GM04504 (cell line): Measurements from ENCODE around the gene N4BP2L2.

ENCODE experiments used
- DNase-seq: peaks from one replicate; pipeline ENCODE4 v3.0.0-alpha.2; 2012; ENCODE audit warnings: low read depth

N4BP2L2 gene

GRCh38 chr13:32468502-32469142 lies 70.0 kb downstream of the N4BP2L2 start:
- DNase-seq: no peak

GRCh38 chr13:32456591-32456990 lies 82.0 kb downstream of the N4BP2L2 start:
- DNase-seq: no peak

- no peak for DNase-seq
Observed at GRCh38 chr13:32455594-32455903, 83.0 kb downstream of the N4BP2L2 start.

DNA sequence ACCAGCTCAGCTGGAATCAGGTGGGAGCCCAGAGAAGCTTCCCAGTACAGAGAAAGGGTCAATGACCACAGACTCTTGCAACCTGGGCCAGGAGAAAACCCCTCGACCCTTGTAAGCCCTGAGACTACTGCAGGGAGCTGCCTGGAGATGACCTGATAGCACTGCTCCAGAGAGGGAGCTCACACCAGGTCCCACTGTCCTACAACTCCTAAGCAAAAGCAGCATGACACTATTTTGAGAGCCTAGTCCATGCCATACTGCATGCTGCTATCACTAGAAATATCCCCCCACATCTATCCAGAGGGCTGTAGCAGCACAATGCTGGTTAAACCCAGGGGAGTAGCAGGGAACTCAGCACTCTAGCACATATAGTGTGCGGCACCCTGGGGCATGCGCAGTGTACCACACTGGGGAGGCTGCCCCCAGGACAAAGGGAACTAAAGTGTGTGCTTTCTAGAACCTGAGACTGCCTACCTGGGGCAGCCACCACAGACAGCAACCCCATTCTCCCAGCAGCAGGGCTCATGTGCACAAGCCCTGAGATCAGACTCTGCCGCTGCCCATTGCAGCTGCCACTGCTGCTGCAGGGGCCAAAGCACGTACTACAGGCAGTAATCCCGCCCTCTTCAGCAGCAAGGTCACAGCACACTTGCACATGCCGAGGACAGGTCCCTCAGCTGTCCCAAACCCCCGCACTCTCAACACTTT lies 83.6 kb downstream of the N4BP2L2 start:
- no peak for DNase-seq

DNA sequence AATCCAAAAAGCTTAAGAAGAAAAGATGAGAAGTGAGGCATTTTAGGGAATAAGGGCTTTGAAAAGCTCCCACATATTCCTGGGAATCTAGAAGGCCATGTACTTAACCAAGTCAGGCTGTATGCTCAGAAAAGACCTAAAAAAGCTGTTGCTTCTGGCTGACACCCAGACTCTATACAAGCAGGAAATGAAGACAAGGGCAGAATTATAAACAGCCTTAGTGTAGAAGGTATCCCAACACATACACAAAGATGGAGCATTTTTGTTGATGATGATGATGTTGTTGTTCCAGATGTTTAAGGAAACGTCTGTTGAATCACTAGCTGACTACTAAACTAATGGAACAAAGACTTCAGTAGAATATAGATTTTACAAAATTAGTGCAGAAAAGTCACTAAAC lies 84.6 kb downstream of the N4BP2L2 start:
- no peak for DNase-seq

- DNase-seq: no peak
Observed at GRCh38 chr13:32448972-32449371, 89.6 kb downstream of the N4BP2L2 start.

- DNase-seq: no peak
Observed at GRCh38 chr13:32447894-32448623, 90.5 kb downstream of the N4BP2L2 start.

GRCh38 chr13:32446773-32447465 lies 91.7 kb downstream of the N4BP2L2 start:
- no peak for DNase-seq

- DNase-seq: no peak
Observed at GRCh38 chr13:32446220-32446619, 92.4 kb downstream of the N4BP2L2 start.

GRCh38 chr13:32445461-32445860 lies 93.1 kb downstream of the N4BP2L2 start:
- no peak for DNase-seq

DNA sequence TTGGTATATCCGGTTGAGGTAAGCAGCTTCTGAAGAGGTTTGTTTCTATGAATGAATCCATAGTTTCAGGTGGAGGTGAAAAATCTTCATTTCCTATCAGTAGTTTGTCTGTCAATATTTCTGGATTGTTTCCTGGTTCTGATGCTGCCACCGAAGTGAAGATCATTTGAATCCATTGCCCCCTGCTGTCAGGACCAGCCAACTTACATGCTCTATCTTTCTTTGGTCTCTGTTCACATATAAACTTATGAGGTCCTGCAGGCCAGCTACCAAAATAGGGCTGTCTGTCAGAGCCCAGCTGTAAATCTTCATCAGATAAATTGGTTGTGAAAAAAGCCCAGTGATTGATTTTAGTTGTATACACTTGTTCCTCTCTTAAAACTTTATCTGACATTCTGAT lies 95.5 kb downstream of the N4BP2L2 start:
- DNase-seq: no peak

- no peak for DNase-seq
Observed at GRCh38 chr13:32438871-32439270, 99.7 kb downstream of the N4BP2L2 start.

- no peak for DNase-seq
Observed at GRCh38 chr13:32432856-32433255, 105.7 kb downstream of the N4BP2L2 start.

GRCh38 chr13:32431361-32431760 lies 107.2 kb downstream of the N4BP2L2 start:
- no peak for DNase-seq

DNA sequence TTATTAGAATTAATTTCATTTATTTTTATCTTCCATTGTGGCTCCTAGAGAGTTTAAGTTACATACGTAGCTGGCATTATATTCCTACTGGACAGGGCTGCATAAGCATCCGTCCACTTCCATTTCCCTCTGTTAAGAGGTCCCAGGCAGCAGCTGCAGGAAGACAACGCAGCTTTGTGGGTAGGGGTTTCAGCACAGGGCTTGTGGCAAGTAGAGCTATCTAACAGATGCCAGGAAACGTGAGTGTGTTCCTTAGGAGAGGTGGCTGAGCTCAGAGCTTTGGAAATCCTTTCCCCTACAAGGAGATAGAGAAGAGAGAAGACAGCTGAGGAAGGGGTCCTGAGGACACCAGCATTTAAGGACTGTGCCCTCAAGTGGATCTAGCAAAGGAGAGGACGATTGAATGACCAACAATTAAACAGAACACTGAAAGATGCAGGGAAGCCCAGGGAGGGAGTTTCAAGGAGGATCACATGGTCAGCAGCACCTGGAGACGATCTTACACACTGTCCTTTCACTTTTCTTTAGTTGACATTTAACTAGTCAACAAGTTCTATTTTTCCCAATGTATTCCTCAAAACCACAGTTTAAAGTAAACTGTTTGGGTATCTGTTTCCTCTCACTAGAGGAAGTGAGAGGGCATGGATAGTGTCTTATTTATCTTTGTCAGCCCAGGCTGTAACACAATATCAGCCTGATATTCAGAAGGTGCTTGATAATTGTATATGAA lies 108.4 kb downstream of the N4BP2L2 start:
- DNase-seq: no peak

DNA sequence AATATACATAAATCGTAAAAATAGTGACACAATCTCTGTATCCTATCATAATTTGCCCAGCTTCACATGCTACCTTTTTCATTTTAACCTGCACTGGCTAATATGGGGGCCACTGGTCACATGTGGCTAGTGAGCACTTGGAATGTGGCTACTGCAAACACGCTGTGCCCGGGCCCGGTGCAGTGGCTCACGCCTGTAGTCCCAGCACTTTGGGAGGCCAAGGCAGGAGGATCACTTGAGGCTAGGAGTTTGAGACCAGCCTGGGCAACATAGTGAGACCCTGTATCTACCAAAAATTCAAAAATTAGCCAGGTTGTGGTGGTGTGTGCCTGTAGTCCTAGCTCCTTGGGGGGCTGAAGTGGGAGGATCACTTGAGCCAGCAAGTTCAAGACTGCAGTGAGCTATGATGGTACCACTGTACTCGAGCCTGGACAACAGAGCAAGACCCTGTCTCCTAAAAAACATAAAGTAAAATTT lies 109.1 kb downstream of the N4BP2L2 start:
- no peak for DNase-seq

- DNase-seq: no peak
Observed at GRCh38 chr13:32428581-32429432, 109.8 kb downstream of the N4BP2L2 start.

GRCh38 chr13:32427852-32428580 lies 110.6 kb downstream of the N4BP2L2 start, which contains the start of gene N4BP2L1:
N4BP2L1 (minus strand) TSS chr13:32428130; CDS start chr13:32428082, 48 bp downstream.
- DNase-seq: no peak

DNA sequence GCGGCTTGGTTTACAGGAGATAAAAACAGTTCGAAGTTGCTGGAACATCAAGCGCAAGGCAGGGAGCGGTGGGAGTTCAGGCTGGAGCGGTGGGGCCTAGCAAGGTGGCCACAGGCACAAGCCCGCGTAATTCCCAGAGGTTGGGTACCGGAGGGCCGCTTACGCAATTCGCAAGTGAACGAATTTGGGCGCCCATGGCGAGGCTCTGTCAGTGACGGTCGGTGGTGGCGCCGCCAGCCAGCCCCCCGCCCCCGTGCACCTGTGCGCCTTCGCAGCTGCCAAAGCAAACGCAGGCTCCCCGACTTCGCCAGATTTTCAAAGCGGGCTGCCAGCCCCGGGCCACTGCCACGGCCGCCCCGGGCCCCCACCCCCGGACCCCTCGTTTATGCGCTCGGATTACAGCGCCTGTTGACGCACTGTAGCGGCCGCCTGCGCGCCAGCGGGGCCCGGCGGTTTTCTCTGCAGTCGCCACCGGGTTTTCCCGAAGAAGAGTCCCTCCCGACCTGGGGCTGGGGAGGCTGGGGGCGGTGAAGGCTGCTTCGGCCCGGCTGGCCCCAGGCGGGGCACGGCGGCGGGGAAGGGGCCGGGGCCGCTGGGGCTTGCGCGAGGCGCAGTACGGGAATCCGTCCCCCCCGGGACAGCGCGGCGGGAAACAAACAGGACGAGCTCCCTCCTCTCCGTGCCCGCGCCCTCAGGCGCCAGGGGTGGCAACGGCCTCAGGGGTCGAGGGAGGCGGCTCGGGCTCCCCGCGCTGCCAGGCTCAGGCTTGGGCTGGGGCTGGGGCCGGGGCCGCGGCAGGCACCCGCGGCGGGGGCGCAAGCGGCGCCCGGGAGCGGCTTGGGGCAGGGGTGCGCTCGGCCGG lies 111.4 kb downstream of the N4BP2L2 start:
- DNase-seq: no peak
